ENCODE data around the gene ST6GALNAC3.

GRCh38 chr1:76426606-76427005 is 352.1 kb downstream of the ST6GALNAC3 start:
- TF ChIP-seq EZH2 (IDR thresholded peaks at IDR 0.05; ENCODE audit: borderline replicate concordance) (no peak), CTCF (IDR thresholded peaks at IDR 0.05; ENCODE audit: poor library complexity) (no peak), EZH2phosphoT487 (IDR thresholded peaks at IDR 0.05; ENCODE audit: low read depth, severe bottlenecking, unreplicated experiment) (no peak)

Data from hepatocyte (in vitro differentiated cells).